ENCODE measurements around the gene SEC23B. TPM values are rescaled to one million over a fixed set of nuclear protein-coding genes. Genes with fewer than 3 reads are reported as not detected.

Gene SEC23B
- polyA plus RNA-seq, 3 donors, result 38.9 to 88.1 (median 68.4) TPM

- no peaks in the 10 kb centered on the region for H3K27me3 ChIP-seq (ENCODE audit: control insufficient read depth in 2 of 2, insufficient read depth in 2 of 2, low read length in 2 of 2)
- H2AFZ ChIP-seq (ENCODE audit: insufficient read depth, low read depth, low read length, poor library complexity, severe bottlenecking), result no peak overlapping the region
- no peak for DNase-seq
- no peak for TF ChIP-seq CTCF (IDR thresholded peaks at IDR 0.05)
- H3K4me1 ChIP-seq (ENCODE audit: control insufficient read depth in 1 of 2, insufficient read depth in 2 of 2, low read length in 2 of 2), result no peaks in the 10 kb centered on the region
- no peak overlapping the region for H3K27ac Mint-ChIP-seq
- peaks cover 4% of the 10 kb centered on the region for H3K4me1 Mint-ChIP-seq
- no peak overlapping the region for H3K4me3 Mint-ChIP-seq
- no peak overlapping the region for H3K4me2 ChIP-seq (replicated peaks; ENCODE audit: extremely low read depth, low read length, poor library complexity, severe bottlenecking)
- peaks cover 4% of the 10 kb centered on the region in 2 donors for H3K9me3 ChIP-seq (replicated peaks in 1 of 2; ENCODE audit: control insufficient read depth in 1 of 2, insufficient read depth in 1 of 2, low read length in 2 of 2)
- H3K36me3 ChIP-seq (replicated peaks in 1 of 2; ENCODE audit: control insufficient read depth in 1 of 2, insufficient read depth in 2 of 2, low read length in 2 of 2), result peaks cover 14 to 18% of the 10 kb centered on the region in 2 donors
- H3K36me3 Mint-ChIP-seq, result peaks cover 27 to 32% of the 10 kb centered on the region in 2 donors
- H3K79me2 ChIP-seq (ENCODE audit: insufficient read depth, low read length), result no peaks in the 10 kb centered on the region
- H4K20me1 ChIP-seq (ENCODE audit: insufficient read depth, low read length), result no peaks in the 10 kb centered on the region
- no peak overlapping the region for H3K4me3 ChIP-seq (replicated peaks in 1 of 3; ENCODE audit: low read depth in 2 of 3, low read length in 3 of 3)
- H3K27me3 Mint-ChIP-seq (ENCODE audit: low read depth in 3 of 3), result no peaks in the 10 kb centered on the region
- intact Hi-C loops (cut with micrococcal nuclease), result no loop called here
- H3K9ac ChIP-seq (ENCODE audit: insufficient read depth, low read length, poor library complexity, severe bottlenecking), result no peak overlapping the region
- no peak overlapping the region for H3K27ac ChIP-seq (ENCODE audit: low read depth in 1 of 2, low read length in 2 of 2)
- peaks cover 2 to 9% (median 5%) of the 10 kb centered on the region in 7 donors for H3K9me3 Mint-ChIP-seq
Observed at GRCh38 chr20:18596270-18596669, 88.5 kb downstream of the SEC23B start.

GRCh38 chr20:18609741-18610140, 102.0 kb downstream of the SEC23B start:
- H3K4me3 ChIP-seq (replicated peaks in 1 of 3; ENCODE audit: low read depth in 2 of 3, low read length in 3 of 3), result no peak overlapping the region
- H3K9me3 ChIP-seq (replicated peaks in 1 of 2; ENCODE audit: control insufficient read depth in 1 of 2, insufficient read depth in 1 of 2, low read length in 2 of 2), result no peaks in the 10 kb centered on the region
- H3K4me3 Mint-ChIP-seq, result no peak overlapping the region
- H3K4me2 ChIP-seq (replicated peaks; ENCODE audit: extremely low read depth, low read length, poor library complexity, severe bottlenecking), result no peak overlapping the region
- no peaks in the 10 kb centered on the region for H3K4me1 ChIP-seq (ENCODE audit: control insufficient read depth in 1 of 2, insufficient read depth in 2 of 2, low read length in 2 of 2)
- no peaks in the 10 kb centered on the region for H3K27me3 Mint-ChIP-seq (ENCODE audit: low read depth in 3 of 3)
- no peaks in the 10 kb centered on the region for H4K20me1 ChIP-seq (ENCODE audit: insufficient read depth, low read length)
- H3K79me2 ChIP-seq (ENCODE audit: insufficient read depth, low read length), result no peaks in the 10 kb centered on the region
- no peak for DNase-seq
- H3K9me3 Mint-ChIP-seq, result peaks cover 0 to 2% (median 0%) of the 10 kb centered on the region in 7 donors
- no peaks in the 10 kb centered on the region for H3K27me3 ChIP-seq (ENCODE audit: control insufficient read depth in 2 of 2, insufficient read depth in 2 of 2, low read length in 2 of 2)
- no peak overlapping the region for H3K9ac ChIP-seq (ENCODE audit: insufficient read depth, low read length, poor library complexity, severe bottlenecking)
- no peaks in the 10 kb centered on the region for H3K36me3 ChIP-seq (replicated peaks in 1 of 2; ENCODE audit: control insufficient read depth in 1 of 2, insufficient read depth in 2 of 2, low read length in 2 of 2)
- no peak overlapping the region for H3K27ac Mint-ChIP-seq
- TF ChIP-seq CTCF (IDR thresholded peaks at IDR 0.05), result no peak
- H3K27ac ChIP-seq (ENCODE audit: low read depth in 1 of 2, low read length in 2 of 2), result no peak overlapping the region
- intact Hi-C loops (cut with micrococcal nuclease), result no loop called here
- no peak overlapping the region for H2AFZ ChIP-seq (ENCODE audit: insufficient read depth, low read depth, low read length, poor library complexity, severe bottlenecking)
- H3K4me1 Mint-ChIP-seq, result peaks cover 3% of the 10 kb centered on the region
- peaks cover 8% of the 10 kb centered on the region in 2 donors for H3K36me3 Mint-ChIP-seq

Small RNA genes within 50 kb of the gene (small RNA-seq; reads per million reads assigned to genes)
- gene MIR3192 (ENCODE audit: insufficient read length, low read depth) (not detected), gene RN7SL638P (ENCODE audit: insufficient read length, low read depth) (not detected), gene RNU6ATAC34P (ENCODE audit: insufficient read length, low read depth) (not detected)

Other genes with a start within 250 kb of the SEC23B start
- gene ZNF133, start 219.4 kb upstream of the SEC23B start, polyA plus RNA-seq, result 1 to 10 TPM; 1.7 to 9.7 (median 3.4) TPM
- gene DZANK1, start 40.9 kb upstream of the SEC23B start, polyA plus RNA-seq, result 1 to 10 TPM in 1 of 3 donors, under 1 TPM in 2; 0.17 to 1.3 (median 0.69) TPM
- 1 to 10 TPM; 4.1 to 6.7 (median 4.8) TPM for gene POLR3F, start 40.5 kb upstream of the SEC23B start, polyA plus RNA-seq
- 1 to 10 TPM; 3.5 to 6.9 (median 5.2) TPM for gene RBBP9, start 10.7 kb upstream of the SEC23B start, polyA plus RNA-seq
- 100 to 1,000 TPM; 101 to 206 (median 176) TPM for gene SMIM26, start 59.5 kb downstream of the SEC23B start, polyA plus RNA-seq
- gene DTD1, start 80.1 kb downstream of the SEC23B start, polyA plus RNA-seq, result 10 to 100 TPM; 18.8 to 33.6 (median 26.3) TPM

Data from CD14-positive monocyte (primary cell).